Endodermal cell (in vitro differentiated cells): ENCODE measurements around the gene BRPF1. TPM values are rescaled to one million over a fixed set of nuclear protein-coding genes. Genes with fewer than 3 reads are reported as not detected.

Experiments
- DNase-seq: peaks from one replicate; pipeline ENCODE4 v3.0.0-alpha.2; 2017
- H3K27ac ChIP-seq: 2 replicates; pipeline ENCODE4 v1.5.1; 2013; ENCODE audit warnings: mild to moderate bottlenecking, low read depth, low read length, moderate library complexity
- H3K27me3 ChIP-seq: 2 replicates; pipeline ENCODE4 v1.6.1; 2013; ENCODE audit warnings: mild to moderate bottlenecking, low read length, moderate library complexity; ENCODE audit not compliant: insufficient read depth, control insufficient read depth, poor library complexity, severe bottlenecking
- H3K36me3 ChIP-seq: 2 replicates; pipeline ENCODE4 v1.7.0; 2013; ENCODE audit warnings: mild to moderate bottlenecking, low read length, moderate library complexity; ENCODE audit not compliant: control insufficient read depth, insufficient read depth
- H3K4me1 ChIP-seq: one replicate; pipeline ENCODE4 v1.7.0; 2013; ENCODE audit warnings: low read length; ENCODE audit not compliant: control insufficient read depth, insufficient read depth
- H3K4me3 ChIP-seq: 2 replicates; pipeline ENCODE4 v1.5.1; 2013; ENCODE audit warnings: mild to moderate bottlenecking, low read length, moderate library complexity
- H3K9ac ChIP-seq: 2 replicates; pipeline ENCODE4 v1.6.1; 2013; ENCODE audit warnings: mild to moderate bottlenecking, low read length, moderate library complexity; ENCODE audit not compliant: poor library complexity, severe bottlenecking; ENCODE audit errors: extremely low read depth
- H3K9me3 ChIP-seq: 2 replicates; pipeline ENCODE4 v1.6.1; 2013; ENCODE audit warnings: mild to moderate bottlenecking, low read length, moderate library complexity; ENCODE audit not compliant: control insufficient read depth
- H3K27ac Mint-ChIP-seq: 2 replicates; pipeline ENCODE4 v1.8.0; 2020; ENCODE audit warnings: mixed read lengths
- H3K27me3 Mint-ChIP-seq: 2 replicates; pipeline ENCODE4 v1.8.0; 2021; ENCODE audit warnings: mild to moderate bottlenecking, mixed read lengths; ENCODE audit not compliant: insufficient read depth
- H3K36me3 Mint-ChIP-seq: 2 replicates; pipeline ENCODE4 v1.8.0; 2020; ENCODE audit warnings: low read depth, mixed read lengths
- H3K4me1 Mint-ChIP-seq: 2 replicates; pipeline ENCODE4 v1.8.0; 2020; ENCODE audit warnings: mixed read lengths
- H3K4me3 Mint-ChIP-seq: 2 replicates; pipeline ENCODE4 v1.8.0; 2020; ENCODE audit warnings: mild to moderate bottlenecking, moderate library complexity, mixed read lengths
- H3K9me3 Mint-ChIP-seq: 2 replicates; pipeline ENCODE4 v1.8.0; 2020; ENCODE audit warnings: mild to moderate bottlenecking, mixed read lengths
- WGBS, 2 experiments: methylation state at CpG; one replicate each; pipeline versions ENCODE4 v1.1.5 to v1.1.7; 2013; ENCODE audit warnings: missing lambda C conversion rate in 2 of 2, mixed read lengths in 1 of 2; ENCODE audit not compliant: insufficient coverage in 1 of 2, insufficient read length in 1 of 2; 5-methylcytosine and 5-hydroxymethylcytosine counted together
- total RNA-seq, 2 donors: library from RNA; stranded (reverse); fragmentation: NEBNext Ultra II Directional in 1 of 2; extraction: Animal tissue kit (Norgen Biotek cat#: 25700) in 1 of 2; gene quantifications; 2 replicates in 1 of 2; 3 replicates in 1 of 2; pipeline ENCODE4 v1.2.1, GENCODE V29; 2021
- TF ChIP-seq, protein P1 (sequence below): fragments of 200-600 bp; sonication (generic); conservative IDR thresholded peaks from 2 replicates; pipeline ENCODE4 v1.5.0; 2021; ENCODE audit warnings: antibody characterized with exemption, mild to moderate bottlenecking

The BRPF1 gene
- total RNA-seq, 2 donors from 2014 or later = 22.7 to 28.5 TPM

DNA sequence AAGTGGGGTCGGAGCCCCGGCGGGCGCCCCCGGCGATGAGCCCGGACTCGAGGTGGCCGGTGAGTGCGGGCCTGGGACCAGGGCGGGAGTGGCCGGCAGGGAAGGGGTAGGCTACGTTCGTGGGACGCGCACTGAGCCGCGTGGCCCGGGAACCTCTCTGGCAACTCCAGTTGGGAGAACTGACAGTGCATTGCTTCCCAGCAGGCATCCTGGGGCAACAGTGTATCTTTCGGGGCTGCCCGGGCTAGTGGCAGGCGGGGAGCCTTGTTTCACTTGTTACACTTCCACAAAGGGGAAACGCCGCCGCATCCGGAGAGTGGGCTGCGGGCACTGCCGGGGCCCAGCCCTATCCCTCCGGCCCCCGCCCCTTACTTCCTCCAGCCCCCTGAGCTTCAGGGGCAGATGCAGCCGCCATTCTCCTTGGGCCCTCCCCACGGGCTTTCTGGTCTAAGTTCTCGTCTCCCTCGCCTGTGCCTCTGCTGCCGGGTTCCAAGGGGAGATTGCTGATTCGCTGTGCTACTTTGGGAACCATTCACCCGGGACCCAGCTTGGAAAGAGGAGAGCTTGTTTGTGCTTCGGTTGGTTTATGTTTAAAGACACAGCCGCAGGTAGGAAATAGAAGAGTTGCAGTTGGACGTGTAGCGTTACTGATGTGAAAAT is 675 bp downstream of the BRPF1 start:
- Mint-ChIP-seq H3K9me3 (no peaks in the 10 kb centered on the region), H3K4me3 (peak overlapping the region; percentile 72), H3K36me3 (peaks cover 31% of the 10 kb centered on the region), H3K27ac (peak overlapping the region; percentile 60), H3K27me3 (no peaks in the 10 kb centered on the region), H3K4me1 (peaks cover 14% of the 10 kb centered on the region)
- H3K4me1 ChIP-seq = peaks cover 3% of the 10 kb centered on the region
- TF ChIP-seq, protein P1, sequence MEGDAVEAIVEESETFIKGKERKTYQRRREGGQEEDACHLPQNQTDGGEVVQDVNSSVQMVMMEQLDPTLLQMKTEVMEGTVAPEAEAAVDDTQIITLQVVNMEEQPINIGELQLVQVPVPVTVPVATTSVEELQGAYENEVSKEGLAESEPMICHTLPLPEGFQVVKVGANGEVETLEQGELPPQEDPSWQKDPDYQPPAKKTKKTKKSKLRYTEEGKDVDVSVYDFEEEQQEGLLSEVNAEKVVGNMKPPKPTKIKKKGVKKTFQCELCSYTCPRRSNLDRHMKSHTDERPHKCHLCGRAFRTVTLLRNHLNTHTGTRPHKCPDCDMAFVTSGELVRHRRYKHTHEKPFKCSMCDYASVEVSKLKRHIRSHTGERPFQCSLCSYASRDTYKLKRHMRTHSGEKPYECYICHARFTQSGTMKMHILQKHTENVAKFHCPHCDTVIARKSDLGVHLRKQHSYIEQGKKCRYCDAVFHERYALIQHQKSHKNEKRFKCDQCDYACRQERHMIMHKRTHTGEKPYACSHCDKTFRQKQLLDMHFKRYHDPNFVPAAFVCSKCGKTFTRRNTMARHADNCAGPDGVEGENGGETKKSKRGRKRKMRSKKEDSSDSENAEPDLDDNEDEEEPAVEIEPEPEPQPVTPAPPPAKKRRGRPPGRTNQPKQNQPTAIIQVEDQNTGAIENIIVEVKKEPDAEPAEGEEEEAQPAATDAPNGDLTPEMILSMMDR = no peak
- peak; percentile 68 for DNase-seq
- H3K9ac ChIP-seq = peak overlapping the region; percentile 99
- H3K36me3 ChIP-seq = peaks cover 31% of the 10 kb centered on the region
- no peaks in the 10 kb centered on the region for H3K9me3 ChIP-seq
- H3K27ac ChIP-seq = peak overlapping the region; percentile 100
- H3K27me3 ChIP-seq = no peaks in the 10 kb centered on the region
- 7 to 17% methylated on average over 18 to 41 of the region's 41 CpGs for WGBS, 2 experiments
- H3K4me3 ChIP-seq = peak overlapping the region; percentile 92

DNA sequence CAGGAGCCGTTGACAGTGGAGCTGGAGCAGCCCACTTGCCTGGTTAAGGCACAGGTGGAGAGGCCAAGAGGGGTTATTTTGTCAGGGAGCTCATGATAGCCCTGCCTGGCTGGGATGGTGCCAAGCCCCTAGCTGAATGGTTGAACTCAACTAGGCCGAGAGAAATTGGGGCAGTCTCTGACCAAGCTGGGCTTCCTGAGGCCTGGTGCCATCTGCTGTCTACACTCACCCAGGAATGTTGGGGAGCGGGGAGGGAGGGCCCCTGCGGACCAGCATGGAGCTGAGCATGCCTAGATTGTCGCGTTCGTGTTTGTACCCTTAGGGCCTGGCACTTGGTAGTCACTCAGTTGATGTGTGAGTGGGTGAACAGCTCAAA is 1.2 kb downstream of the BRPF1 start:
- peaks cover 31% of the 10 kb centered on the region for H3K36me3 Mint-ChIP-seq
- Histone ChIP-seq H3K9ac (peak overlapping the region; percentile 99), H3K9me3 (no peaks in the 10 kb centered on the region), H3K27ac (peak overlapping the region; percentile 100), H3K36me3 (peaks cover 36% of the 10 kb centered on the region), H3K4me1 (peaks cover 9% of the 10 kb centered on the region), H3K4me3 (peak overlapping the region; percentile 92), H3K27me3 (no peaks in the 10 kb centered on the region)
- peak overlapping the region; percentile 72 for H3K4me3 Mint-ChIP-seq
- no peaks in the 10 kb centered on the region for H3K9me3 Mint-ChIP-seq
- 34 to 82% methylated on average over 2 to 7 of the region's 7 CpGs for WGBS, 2 experiments
- peak; percentile 55 for DNase-seq
- H3K4me1 Mint-ChIP-seq = peaks cover 14% of the 10 kb centered on the region
- H3K27ac Mint-ChIP-seq = peak overlapping the region; percentile 54
- H3K27me3 Mint-ChIP-seq = no peaks in the 10 kb centered on the region
- TF ChIP-seq, protein P1 = no peak

DNA sequence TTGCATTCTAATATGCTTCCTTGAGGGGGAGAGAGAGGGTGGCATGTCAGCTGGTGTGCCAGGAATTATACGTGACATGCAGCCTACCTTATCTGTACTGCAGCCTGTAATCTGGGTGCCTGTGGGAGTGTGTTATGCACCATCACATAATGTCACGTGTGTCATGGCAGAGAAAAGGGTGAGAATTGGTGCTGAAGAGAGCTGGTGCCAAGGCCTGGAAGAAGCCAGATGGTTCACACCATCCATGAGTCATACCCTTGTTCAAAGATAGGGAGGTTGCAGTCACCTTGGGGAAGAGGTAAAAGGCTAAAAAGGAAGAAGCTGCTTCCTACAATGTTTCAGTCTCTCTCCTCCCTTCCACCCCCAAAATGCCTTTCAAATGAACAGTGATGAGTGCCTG is 5.3 kb downstream of the BRPF1 start:
- no peak for DNase-seq
- Histone ChIP-seq H3K4me3 (no peak overlapping the region), H3K9ac (no peak overlapping the region), H3K36me3 (peaks cover 76% of the 10 kb centered on the region), H3K4me1 (peaks cover 12% of the 10 kb centered on the region), H3K9me3 (no peaks in the 10 kb centered on the region), H3K27me3 (no peaks in the 10 kb centered on the region), H3K27ac (no peak overlapping the region)
- H3K4me3 Mint-ChIP-seq = no peak overlapping the region
- WGBS, 2 experiments = 89 to 100% methylated on average over 1 to 2 of the region's 2 CpGs
- no peak overlapping the region for H3K27ac Mint-ChIP-seq
- TF ChIP-seq, protein P1 = no peak
- H3K4me1 Mint-ChIP-seq = peaks cover 9% of the 10 kb centered on the region
- no peaks in the 10 kb centered on the region for H3K9me3 Mint-ChIP-seq
- H3K36me3 Mint-ChIP-seq = peaks cover 64% of the 10 kb centered on the region
- no peaks in the 10 kb centered on the region for H3K27me3 Mint-ChIP-seq
